MM.1S (cell line): ENCODE data around the gene CDC25A.

Experiments
- CTCF ChIP-seq: fragments of 300-600 bp; sonication (generic); IDR thresholded peaks from 2 replicates; pipeline ENCODE4 v1.5.1; 2016; ENCODE audit warnings: antibody characterized with exemption, low read length, mixed read lengths
- EZH2 ChIP-seq: fragments of 300-600 bp; sonication (generic); optimal IDR thresholded peaks from 2 replicates; pipeline ENCODE3; 2017; ENCODE audit warnings: low read depth, mild to moderate bottlenecking, antibody characterized with exemption, low read length, mixed read lengths
- EZH2phosphoT487 ChIP-seq: fragments of 300-600 bp; sonication (generic); IDR thresholded peaks from 2 replicates; pipeline ENCODE4 v1.6.1; 2018; ENCODE audit warnings: antibody characterized with exemption, low read length

GRCh38 chr3:48143567-48143966, 44.6 kb downstream of the CDC25A start:
- TF ChIP-seq EZH2phosphoT487 (no peak), CTCF (no peak), EZH2 (no peak)
